OCI-LY3 (cell line): Measurements from ENCODE around the gene EYS.

Source experiments
- H2AFZ ChIP-seq: fragments of 200-600, 300-600 bp; shearing (Covaris generic); 2 replicates; pipeline ENCODE4 v1.6.0; 2014; ENCODE audit warnings: antibody characterized with exemption, low read depth, low read length
- H3K27ac ChIP-seq: fragments of 200-600, 300-600 bp; sonication (generic); 2 replicates; pipeline ENCODE4 v1.5.1; 2014; ENCODE audit warnings: mild to moderate bottlenecking, low read length, moderate library complexity, mixed read lengths
- H3K27me3 ChIP-seq: fragments of 200-600, 300-600 bp; sonication (generic); 2 replicates; pipeline ENCODE4 v1.6.1; 2014; ENCODE audit warnings: low read depth, low read length, mixed read lengths
- H3K36me3 ChIP-seq: fragments of 200-600, 300-600 bp; sonication (generic); replicated peaks from 2 replicates; pipeline ENCODE3; 2014; ENCODE audit warnings: low read depth, low read length, mixed read lengths
- H3K4me1 ChIP-seq: fragments of 300-600, 200-600 bp; sonication (generic); 2 replicates; pipeline ENCODE4 v1.6.1; 2014; ENCODE audit warnings: low read length, mixed read lengths
- H3K4me2 ChIP-seq: fragments of 200-600, 300-600 bp; sonication (generic); 2 replicates; pipeline ENCODE4 v1.6.1; 2014; ENCODE audit warnings: low read length, mixed read lengths
- H3K4me3 ChIP-seq: fragments of 300-600, 200-600 bp; sonication (generic); 2 replicates; pipeline ENCODE4 v1.5.1; 2014; ENCODE audit warnings: antibody characterized with exemption, mild to moderate bottlenecking, low read length, moderate library complexity
- H3K79me2 ChIP-seq: fragments of 300-600, 200-600 bp; shearing (Covaris generic); 2 replicates; pipeline ENCODE4 v1.6.1; 2014; ENCODE audit warnings: mild to moderate bottlenecking, low read length, mixed read lengths
- H3K9ac ChIP-seq: fragments of 300-600, 200-600 bp; shearing (Covaris generic); 2 replicates; pipeline ENCODE4 v1.6.0; 2014; ENCODE audit warnings: mild to moderate bottlenecking, low read length, moderate library complexity
- H3K9me3 ChIP-seq: fragments of 200-600, 300-600 bp; shearing (Covaris generic); 2 replicates; pipeline ENCODE4 v1.6.1; 2014; ENCODE audit warnings: low read length, mixed read lengths; ENCODE audit not compliant: insufficient read depth
- H4K20me1 ChIP-seq: fragments of 200-600, 300-600 bp; sonication (generic); 2 replicates; pipeline ENCODE4 v1.6.1; 2016; ENCODE audit warnings: low read length, mixed read lengths; ENCODE audit not compliant: insufficient read depth
- EZH2phosphoT487 ChIP-seq: fragments of 200-600 bp; shearing (Covaris generic); IDR thresholded peaks from 2 replicates; pipeline ENCODE4 v1.6.1; 2018; ENCODE audit warnings: antibody characterized with exemption, mixed run types, low read depth
- TF ChIP-seq, protein P1 (sequence below): fragments of 200-600, 300-600 bp; sonication (generic); IDR thresholded peaks from 2 replicates; pipeline ENCODE4 v1.5.1; 2014; ENCODE audit warnings: antibody characterized with exemption, low read length, low read depth

Gene EYS

DNA sequence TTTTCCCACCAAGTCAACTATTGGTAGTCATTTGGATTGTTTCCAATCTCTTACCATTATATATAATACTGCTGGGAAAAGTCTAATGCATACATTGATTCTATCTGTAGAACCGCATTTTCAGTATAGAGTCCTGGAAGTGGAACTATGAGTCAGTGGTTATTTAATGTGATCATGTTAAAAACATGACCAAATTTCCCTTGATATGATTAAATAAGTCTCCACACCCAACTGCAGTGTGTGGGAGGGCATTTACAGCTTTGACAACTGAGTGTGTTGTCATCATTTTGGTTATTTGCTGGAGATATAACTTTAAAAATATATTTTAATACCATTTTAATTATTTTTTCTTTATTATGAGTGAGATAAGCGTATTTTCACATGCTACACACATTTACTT lies 1027.6 kb downstream of the EYS start:
- Histone ChIP-seq H4K20me1 (no peaks in the 10 kb centered on the region), H3K9ac (no peak overlapping the region), H3K79me2 (no peaks in the 10 kb centered on the region), H3K4me1 (no peaks in the 10 kb centered on the region), H3K27me3 (no peaks in the 10 kb centered on the region), H3K27ac (no peak overlapping the region), H3K36me3 (no peaks in the 10 kb centered on the region), H3K9me3 (no peaks in the 10 kb centered on the region), H2AFZ (no peak overlapping the region), H3K4me2 (no peak overlapping the region), H3K4me3 (no peak overlapping the region)
- TF ChIP-seq EZH2phosphoT487 = no peak
- TF ChIP-seq, protein P1, sequence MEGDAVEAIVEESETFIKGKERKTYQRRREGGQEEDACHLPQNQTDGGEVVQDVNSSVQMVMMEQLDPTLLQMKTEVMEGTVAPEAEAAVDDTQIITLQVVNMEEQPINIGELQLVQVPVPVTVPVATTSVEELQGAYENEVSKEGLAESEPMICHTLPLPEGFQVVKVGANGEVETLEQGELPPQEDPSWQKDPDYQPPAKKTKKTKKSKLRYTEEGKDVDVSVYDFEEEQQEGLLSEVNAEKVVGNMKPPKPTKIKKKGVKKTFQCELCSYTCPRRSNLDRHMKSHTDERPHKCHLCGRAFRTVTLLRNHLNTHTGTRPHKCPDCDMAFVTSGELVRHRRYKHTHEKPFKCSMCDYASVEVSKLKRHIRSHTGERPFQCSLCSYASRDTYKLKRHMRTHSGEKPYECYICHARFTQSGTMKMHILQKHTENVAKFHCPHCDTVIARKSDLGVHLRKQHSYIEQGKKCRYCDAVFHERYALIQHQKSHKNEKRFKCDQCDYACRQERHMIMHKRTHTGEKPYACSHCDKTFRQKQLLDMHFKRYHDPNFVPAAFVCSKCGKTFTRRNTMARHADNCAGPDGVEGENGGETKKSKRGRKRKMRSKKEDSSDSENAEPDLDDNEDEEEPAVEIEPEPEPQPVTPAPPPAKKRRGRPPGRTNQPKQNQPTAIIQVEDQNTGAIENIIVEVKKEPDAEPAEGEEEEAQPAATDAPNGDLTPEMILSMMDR = no peak

DNA sequence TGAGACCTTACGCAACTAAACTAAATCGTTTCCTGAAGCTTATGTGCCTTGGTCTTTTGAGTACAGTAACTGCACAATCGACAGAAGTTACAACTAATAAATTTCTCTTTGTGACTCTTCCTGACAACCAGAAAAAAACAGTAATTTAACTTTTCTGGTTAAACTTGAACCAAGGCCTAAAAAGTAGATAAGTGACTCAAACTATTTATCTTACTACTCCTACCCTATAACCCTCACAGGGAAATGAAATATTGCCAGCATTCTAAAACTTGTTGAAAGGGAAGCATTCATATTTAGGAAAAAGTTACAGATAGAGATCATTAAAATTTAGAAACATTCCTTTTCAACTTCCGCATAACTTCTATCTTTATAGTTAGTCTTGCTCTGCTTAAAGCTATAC lies 1034.4 kb downstream of the EYS start:
- Histone ChIP-seq H3K4me2 (no peak overlapping the region), H3K4me1 (no peaks in the 10 kb centered on the region), H2AFZ (no peak overlapping the region), H3K36me3 (no peaks in the 10 kb centered on the region), H3K4me3 (no peak overlapping the region), H4K20me1 (no peaks in the 10 kb centered on the region), H3K27ac (no peak overlapping the region), H3K79me2 (no peaks in the 10 kb centered on the region), H3K27me3 (no peaks in the 10 kb centered on the region), H3K9me3 (no peaks in the 10 kb centered on the region), H3K9ac (no peak overlapping the region)
- TF ChIP-seq EZH2phosphoT487 = no peak
- TF ChIP-seq, protein P1 = no peak

DNA sequence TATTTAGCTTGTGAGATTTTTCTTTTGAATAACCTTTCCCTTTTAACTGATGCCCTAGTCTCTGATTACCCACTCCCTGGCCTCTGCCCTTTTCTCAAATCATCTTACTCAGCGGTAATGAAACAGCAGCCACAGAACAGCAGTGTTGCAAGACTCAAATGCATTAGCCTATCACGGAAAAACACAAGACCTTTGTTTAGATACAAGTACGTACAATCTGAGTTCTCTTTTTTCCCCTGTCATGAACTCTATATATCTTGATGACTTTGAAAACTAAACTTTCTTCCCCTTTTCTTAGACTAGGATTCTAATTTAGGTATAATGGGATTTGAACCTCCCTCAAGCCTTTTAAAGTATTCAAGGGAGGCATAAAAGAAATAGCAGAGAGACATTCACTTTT lies 1034.9 kb downstream of the EYS start:
- no peak overlapping the region for H3K4me2 ChIP-seq
- no peaks in the 10 kb centered on the region for H3K4me1 ChIP-seq
- no peaks in the 10 kb centered on the region for H3K79me2 ChIP-seq
- no peaks in the 10 kb centered on the region for H3K36me3 ChIP-seq
- no peak overlapping the region for H3K27ac ChIP-seq
- H4K20me1 ChIP-seq = no peaks in the 10 kb centered on the region
- no peak overlapping the region for H2AFZ ChIP-seq
- no peak overlapping the region for H3K4me3 ChIP-seq
- TF ChIP-seq, protein P1 = no peak
- no peak for TF ChIP-seq EZH2phosphoT487
- H3K9me3 ChIP-seq = no peaks in the 10 kb centered on the region
- H3K27me3 ChIP-seq = no peaks in the 10 kb centered on the region
- no peak overlapping the region for H3K9ac ChIP-seq

DNA sequence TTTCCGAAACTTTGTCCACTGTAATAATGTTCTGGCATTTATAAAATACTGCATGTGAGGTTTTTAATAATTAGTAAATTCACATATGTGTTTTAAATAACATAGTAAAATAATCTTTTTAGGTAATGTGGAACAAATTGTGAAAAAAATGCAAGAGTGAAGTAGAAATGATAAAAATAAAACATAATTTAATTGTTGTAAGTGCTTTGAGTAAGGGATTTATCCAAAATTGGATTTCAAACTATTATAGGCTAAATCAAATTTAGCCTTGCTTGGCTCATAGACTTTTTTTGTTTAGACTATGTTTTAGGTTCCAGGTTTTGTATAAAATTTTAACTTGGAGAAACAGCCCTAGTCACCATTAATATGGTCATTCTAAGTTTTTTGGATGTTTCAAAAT lies 1041.9 kb downstream of the EYS start:
- H3K4me3 ChIP-seq = no peak overlapping the region

More for the DNA sequence above, 1041.9 kb downstream of the EYS start:
- TF ChIP-seq, protein P1 = no peak
- no peak for TF ChIP-seq EZH2phosphoT487
- Histone ChIP-seq H2AFZ (no peak overlapping the region), H3K36me3 (no peaks in the 10 kb centered on the region), H4K20me1 (no peaks in the 10 kb centered on the region), H3K79me2 (no peaks in the 10 kb centered on the region), H3K4me2 (no peak overlapping the region), H3K4me1 (no peaks in the 10 kb centered on the region), H3K27ac (no peak overlapping the region), H3K9ac (no peak overlapping the region), H3K27me3 (no peaks in the 10 kb centered on the region), H3K9me3 (no peaks in the 10 kb centered on the region)
